GM08714 (cell line): ENCODE results near the gene BCCIP.
A peak's percentile ranks its signal among the peaks of the same experiment; 100 is the strongest.

Experiments
- H3K4me3 ChIP-seq: fragments of 200-500 bp; sonication (Bioruptor generic); 2 replicates; pipeline ENCODE4 v1.5.1; 2014; ENCODE audit warnings: mild to moderate bottlenecking, low read length, inconsistent platforms
- ZNF274 ChIP-seq: IDR thresholded peaks from 2 replicates; pipeline ENCODE4 v1.6.1; 2012; ENCODE audit warnings: mild to moderate bottlenecking, low read depth, low read length

Gene BCCIP

DNA sequence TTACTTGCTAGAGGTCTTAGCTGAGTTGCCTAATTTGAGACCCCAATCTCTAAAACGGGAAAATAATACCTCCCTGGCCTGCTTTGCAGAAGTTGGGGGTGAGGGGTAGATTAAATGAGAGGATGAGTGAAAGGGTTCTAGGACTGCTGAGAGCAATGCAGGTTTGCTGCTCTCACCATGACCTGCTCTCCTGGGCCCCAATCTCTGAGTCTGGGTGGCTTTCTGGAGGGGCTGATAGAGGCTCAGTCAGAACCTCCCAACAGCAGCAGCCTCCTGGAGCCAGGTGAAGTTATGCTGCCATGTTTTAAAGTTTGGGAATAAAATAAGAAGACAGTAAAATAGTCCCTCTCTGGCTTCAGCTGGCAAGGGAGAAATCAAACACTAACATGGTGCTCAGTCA lies 7.6 kb upstream of the BCCIP start:
- TF ChIP-seq ZNF274, result no peak
- H3K4me3 ChIP-seq, result no peak overlapping the region

DNA sequence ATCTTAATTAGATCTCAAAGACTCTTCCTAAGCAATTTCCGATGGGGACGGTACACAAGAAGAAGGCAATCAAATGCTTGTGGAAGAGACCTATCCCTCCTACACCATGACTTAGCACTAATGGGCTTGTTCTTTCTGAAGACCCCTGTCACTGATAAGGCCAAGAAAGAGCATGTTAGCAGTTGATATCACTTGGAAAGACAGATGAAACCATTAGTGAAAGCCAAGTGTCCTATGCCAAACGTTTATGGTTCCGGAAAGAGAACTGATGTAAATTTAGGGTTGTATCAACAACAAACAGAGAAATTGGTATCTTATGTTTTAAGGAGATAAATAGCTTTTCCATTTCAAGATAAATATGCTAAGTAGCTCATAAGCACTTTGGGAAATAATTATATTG lies 6.8 kb upstream of the BCCIP start:
- no peak overlapping the region for H3K4me3 ChIP-seq
- no peak for TF ChIP-seq ZNF274

DNA sequence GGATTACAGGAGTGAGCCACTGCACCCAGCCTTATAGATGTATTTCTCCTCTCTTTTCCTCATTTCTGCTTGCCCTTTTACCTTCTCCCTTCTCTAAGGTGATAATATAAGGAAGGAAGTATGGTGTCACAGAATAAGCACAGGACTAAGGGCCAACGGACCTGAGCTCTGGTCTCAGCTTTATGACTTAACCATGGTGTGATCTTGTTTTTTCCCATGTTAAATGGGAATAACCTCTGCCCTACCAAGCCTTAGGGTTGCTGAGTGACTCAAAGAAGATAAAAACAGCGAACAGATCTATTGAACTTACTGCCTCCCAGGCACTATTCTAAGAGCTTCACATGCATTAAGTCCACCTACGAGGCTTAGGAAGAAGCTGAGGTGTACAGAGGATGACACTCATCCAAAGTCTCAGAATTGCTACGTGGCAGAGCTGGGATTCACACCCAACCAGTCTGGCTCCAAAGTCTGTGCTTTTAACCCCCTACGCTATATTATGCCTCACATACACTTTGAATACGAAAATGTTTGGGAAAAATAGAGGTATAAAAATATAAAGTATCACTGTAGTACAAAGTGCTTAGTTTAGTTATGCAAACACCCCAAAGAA lies 5.9 kb upstream of the BCCIP start:
- H3K4me3 ChIP-seq, result no peak overlapping the region
- TF ChIP-seq ZNF274, result no peak

DNA sequence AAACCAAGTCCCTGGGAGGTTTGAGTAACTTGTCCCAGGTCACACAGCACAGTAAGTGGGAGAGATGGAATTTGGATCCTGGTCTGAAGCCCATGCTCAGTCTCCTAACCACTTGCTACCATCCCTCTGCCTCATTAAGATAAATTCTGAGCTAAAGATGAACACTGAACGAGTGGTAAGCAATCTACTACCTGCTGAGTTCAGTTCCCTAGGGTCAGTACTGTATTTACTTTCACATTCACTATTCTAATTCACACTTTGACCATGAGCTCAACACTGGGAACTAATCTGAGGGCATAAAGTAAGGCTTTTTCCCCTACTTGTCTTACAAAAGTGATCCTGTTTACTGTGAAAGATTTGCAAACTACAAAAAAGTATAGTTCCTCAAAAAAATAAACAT lies 2.6 kb upstream of the BCCIP start:
- H3K4me3 ChIP-seq, result peak overlapping the region; percentile 29; the same call in 1 of the 2 replicates
- TF ChIP-seq ZNF274, result no peak

DNA sequence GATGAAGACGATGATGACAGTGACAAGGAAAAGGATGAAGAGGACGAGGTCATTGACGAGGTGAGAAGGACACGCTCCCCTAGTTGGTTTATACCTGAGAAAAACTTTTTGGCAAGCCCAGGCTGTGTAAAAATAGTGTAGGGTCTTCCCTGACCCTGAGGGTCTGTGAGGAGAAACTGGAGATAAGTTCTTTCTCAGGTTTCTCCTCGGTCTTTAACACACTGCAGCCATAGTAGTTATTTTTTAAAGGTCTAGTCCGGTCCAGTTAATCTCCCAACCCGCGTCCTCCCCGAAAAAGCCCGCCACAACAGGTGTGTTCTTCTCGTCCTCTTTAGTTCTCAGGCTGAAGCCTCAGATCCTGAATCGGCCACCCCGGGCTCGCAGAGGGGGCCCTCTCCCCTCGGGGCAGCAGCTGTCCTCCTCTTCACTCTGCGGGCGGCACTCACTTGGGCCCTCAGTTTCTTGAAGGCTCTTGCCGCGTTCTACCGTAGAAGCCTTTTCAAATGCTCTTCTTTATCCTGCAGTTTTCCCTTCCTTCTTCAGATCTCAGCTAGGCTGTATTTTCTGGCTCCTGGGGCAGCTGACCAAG lies 411 bp downstream of the BCCIP start:
- no peak for TF ChIP-seq ZNF274

DNA sequence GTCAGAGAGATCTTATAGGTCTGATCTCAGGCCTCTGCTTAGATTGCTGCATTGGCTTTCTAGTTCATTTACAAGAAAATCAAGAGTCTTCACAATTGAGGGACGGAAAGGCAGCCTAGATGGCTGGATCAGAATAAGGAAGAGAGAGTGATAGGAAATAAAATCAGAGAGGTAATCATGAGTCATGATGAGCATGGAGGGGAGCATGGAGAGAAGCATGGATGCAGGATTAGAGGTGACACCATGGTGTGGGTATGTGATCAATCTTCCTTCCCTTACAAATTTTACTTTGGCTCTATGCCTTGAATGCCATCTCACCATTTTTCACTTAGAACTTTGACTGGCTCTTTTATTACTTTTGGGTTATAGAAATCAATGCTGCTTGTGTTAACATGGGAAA lies 1.4 kb downstream of the BCCIP start:
- H3K4me3 ChIP-seq, result peak overlapping the region; percentile 91
- TF ChIP-seq ZNF274, result no peak

More for the DNA sequence above, 411 bp downstream of the BCCIP start:
- peak overlapping the region; percentile 91 for H3K4me3 ChIP-seq

DNA sequence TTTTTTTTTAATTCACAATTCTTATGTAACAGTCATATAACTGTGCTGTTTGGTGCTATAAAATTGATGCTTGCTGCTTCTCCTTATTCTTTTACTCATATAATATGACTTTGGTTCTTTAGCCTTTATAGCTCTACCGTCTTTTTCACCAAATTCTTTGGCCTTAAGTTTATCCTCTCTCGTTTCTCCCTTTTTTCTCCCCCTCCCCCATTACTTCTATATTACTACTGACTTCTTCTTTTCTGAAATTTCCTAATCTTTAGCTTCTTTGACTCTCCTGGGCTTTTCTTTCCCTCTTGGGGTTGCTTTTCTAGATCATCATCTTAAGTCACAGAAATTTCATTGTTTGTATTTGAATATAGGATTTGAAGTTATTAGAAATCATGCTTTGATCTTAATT lies 3.8 kb downstream of the BCCIP start:
- H3K4me3 ChIP-seq, result no peak overlapping the region
- no peak for TF ChIP-seq ZNF274

DNA sequence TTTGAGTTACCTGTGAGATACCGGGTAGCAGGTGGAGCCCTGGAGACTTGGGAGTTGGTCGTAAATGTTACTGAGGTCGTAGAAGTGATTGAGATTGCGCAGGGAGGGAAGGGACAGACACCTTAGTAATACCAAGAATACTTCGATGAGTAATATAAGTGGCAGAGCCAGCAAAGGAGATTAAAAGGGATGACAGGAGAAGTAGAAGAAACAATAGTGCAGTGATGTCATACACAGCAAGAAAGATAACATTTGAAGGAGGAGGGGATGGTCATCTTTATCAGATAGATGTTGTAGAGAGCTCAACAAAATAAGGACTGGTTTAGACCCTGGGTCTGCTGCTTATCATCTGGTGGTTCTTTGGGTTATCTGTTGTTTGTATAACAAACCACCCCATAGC lies 5.0 kb downstream of the BCCIP start:
- no peak for TF ChIP-seq ZNF274

DNA sequence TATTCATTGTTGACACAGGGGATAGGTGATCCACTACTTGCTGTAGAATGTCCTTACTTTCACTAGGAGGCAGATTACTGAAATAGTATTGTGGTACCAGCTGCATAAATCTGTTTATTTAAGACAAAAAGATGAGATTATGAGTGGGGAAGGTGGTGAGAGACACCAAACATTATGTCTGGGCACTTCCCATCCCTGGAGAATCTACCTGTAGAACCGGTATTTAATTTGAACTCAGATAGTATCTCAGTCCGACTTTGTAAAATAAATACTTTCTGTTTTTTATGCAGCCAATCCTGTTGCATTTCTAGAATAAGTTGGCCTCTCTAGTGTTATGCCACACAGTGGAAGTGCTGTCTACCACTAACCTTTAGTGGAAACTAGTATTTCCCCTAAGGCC lies 13.4 kb downstream of the BCCIP start:
- no peak for TF ChIP-seq ZNF274
- no peak overlapping the region for H3K4me3 ChIP-seq

More for the DNA sequence above, 5.0 kb downstream of the BCCIP start:
- no peak overlapping the region for H3K4me3 ChIP-seq

DNA sequence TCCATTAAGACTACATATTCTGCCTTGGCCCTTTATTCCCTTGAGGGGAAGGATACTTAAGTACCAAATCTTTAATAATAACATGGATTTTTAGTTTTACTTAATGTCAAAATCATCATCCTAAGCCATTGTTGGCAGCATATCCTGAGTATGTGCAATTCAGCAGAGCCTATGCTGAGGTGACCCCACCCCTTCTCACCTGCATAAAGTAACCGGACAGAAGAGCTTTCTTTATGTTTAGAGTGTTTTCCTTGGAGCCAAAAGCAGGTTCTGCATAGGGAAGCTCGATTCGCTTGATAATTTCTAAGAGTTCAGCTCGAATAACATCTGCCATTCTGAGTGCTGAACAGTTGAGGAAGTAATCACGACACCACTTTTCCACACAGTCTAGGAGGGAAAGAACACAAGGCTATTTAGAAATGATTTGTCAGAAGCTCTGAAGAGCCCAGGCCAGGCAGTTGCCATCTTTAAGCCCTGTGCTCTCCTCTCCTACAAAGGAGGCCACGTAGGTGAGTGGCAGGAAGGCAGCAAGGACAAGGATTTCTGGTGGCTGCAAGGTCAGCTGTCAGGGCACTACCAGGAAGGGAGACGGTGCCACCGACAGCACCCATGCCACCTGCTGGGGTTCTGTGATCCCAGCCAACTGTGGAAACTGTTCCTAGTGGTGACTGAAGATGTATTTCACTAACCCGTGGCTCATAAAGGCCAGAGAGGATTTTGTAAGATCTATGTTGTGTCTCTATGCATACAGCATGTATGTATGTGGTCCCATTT lies 15.6 kb downstream of the BCCIP start:
- TF ChIP-seq ZNF274, result no peak
- no peak overlapping the region for H3K4me3 ChIP-seq

DNA sequence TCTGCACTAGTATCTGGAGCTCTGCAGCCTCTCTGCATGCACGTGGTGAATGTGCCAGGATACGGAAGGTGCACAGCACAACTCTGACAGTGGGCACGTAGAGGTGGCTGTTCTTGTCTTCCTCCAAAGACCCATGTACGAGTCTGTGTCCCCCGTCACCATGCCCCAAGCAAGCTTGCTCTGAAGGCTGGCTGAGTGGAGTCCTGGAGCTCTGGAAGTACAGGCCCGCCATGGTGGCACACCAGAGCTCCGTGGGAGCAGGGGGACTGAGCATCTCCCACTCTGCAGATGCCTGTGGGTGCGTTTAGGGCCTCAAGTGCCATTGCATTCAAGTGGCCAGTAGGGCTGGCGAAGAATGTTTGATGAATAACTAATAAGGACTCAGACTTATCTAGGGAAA lies 17.1 kb downstream of the BCCIP start:
- no peak for TF ChIP-seq ZNF274
- no peak overlapping the region for H3K4me3 ChIP-seq

DNA sequence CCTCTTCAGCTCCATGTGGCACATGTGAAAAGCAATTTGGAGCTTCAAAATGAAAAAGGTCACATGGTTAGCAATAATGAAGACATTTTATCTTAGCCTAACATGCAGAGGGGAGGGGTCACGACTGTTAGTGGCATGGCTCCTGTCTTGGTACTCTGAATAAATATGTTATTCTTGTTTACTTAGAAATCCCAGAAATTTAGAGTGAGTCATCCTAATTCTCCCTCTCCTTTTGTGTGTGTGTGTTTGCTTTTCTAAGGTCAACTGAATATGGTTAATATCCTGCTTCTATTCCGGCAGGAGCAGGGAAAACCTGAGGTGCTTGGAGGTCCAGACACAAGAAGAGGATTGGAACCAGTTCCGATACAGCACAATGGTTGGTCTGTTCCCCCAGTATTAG lies 17.6 kb downstream of the BCCIP start:
- no peak for TF ChIP-seq ZNF274
- H3K4me3 ChIP-seq, result no peak overlapping the region

DNA sequence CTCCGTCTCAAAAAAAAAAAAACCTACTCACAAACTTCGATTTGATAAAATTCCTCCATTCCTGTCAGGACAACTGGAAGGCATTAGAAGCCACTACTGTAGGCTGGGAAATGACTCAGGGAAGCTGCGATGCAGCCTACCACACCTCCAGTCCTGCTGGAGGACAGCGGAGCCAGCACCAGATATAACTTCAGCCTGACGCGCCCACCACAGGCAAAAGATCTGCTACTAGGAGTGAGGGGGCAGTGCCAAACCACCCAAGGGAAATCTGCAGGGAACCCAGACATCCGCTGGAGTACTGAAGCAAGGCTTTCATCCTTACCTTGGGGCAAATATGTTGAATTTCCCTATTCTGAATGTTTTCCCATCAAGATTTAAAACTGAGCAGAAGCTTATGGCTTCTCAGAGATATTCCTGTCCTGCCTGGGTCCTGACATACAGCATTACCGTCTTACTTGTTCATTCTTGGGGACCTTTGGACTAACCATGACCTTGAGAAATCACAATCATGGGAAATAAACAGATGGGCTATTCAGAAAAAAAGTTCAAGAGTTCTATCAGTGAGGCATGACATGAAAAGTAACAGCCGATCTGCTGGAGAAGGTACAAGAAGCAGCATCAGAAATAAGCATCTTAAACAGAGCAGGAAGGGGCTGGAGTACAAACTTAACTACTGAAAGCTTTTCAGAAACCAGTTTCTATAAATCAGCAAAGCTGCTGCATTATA lies 20.4 kb downstream of the BCCIP start:
- H3K4me3 ChIP-seq, result no peak overlapping the region
- TF ChIP-seq ZNF274, result no peak

DNA sequence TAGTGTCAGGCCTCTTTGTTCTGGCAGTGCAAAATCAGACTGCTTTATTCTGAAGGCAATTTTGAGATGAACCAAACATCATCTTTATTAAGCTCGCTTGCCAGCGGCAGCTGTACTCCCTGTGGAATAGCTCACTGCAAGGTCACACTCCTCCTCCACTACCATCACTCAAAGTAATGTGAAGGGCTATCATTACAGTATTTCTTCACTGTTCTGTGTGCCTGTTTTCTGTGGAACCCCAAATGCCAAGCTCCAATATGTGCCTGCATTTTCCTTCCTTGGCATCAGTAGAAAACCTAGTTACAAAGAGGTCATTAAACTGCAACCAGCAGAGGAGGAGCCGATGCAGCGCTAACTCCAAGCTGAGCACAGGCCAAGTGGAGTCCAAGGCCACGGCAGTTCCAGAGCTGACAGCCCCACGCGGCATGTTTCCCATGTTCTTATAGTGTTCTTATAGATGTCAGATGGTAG lies 21.4 kb downstream of the BCCIP start:
- H3K4me3 ChIP-seq, result no peak overlapping the region
- no peak for TF ChIP-seq ZNF274

DNA sequence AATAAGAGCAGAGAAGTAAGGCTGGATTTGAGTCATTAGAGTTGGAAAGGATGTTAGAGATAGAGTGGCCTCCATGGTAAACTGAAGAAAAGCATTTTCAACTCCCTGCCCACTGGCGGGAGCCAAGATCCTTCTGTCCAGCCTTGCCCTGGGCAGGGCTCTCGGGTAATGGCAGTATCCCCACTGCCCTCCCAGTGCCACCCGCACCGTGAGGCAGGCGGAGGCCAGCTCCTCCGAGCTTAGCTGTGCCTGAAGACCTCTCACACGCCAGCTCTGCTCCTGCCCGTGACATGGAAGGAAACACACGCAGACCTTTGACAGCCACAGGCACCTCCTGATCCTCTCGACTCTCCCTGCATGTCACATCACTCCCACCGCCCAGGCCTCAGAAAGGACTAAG lies 22.3 kb downstream of the BCCIP start:
- no peak for TF ChIP-seq ZNF274
- H3K4me3 ChIP-seq, result no peak overlapping the region

DNA sequence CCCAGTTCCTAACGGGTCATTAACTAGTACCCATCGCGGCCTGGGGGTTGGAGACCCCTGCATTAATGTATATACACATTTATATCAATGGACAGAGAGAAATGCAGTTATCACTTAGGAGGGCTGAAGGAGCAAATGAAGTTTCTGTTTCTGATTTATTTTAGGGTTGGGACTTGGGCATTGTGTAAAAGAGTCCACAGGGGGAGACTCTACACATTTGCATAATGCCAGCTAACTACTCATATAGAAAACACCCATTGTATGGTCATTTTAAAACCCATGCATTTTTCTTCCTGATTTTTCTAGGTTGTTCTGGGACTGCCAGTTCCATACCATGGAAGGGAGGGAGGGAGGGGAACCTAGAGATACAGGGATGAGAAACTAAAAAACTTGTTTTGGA lies 23.5 kb downstream of the BCCIP start:
- TF ChIP-seq ZNF274, result no peak
- no peak overlapping the region for H3K4me3 ChIP-seq
